ENCODE data around the gene EIF2S1.
"Not testable (repeated sequence)": the region's sequence is repeated elsewhere in the genome, so short reads cannot be mapped to it uniquely, and the experiment has no call there.

Gene EIF2S1

DNA sequence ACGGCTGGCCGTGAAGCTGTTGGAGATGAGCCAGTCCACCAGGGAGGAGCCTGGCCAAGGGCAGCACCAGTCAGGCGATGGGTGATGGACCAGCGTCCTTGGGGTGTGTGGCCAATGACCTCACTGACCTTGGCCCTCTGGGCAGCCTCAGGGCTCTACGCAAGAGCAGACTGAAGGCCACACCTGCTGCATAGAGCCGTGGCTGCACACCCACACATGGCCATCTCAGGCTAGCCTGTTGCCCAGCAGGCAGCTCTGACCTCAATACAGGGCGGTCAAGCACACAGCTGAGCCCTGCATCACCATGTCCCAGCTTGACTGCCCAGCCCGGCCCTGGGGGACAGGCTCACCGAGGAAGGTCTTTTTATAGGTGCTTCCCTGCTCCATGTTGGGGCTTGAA, 32.7 kb downstream of the EIF2S1 start:
- H3K36me3 Mint-ChIP-seq = no peaks in the 10 kb centered on the region
- no peak overlapping the region for H3K27ac Mint-ChIP-seq
- no peaks in the 10 kb centered on the region for H3K9me3 Mint-ChIP-seq
- no peak overlapping the region for H3K4me3 Mint-ChIP-seq
- no peaks in the 10 kb centered on the region for H3K27me3 Mint-ChIP-seq
- peaks cover 4% of the 10 kb centered on the region for H3K4me1 Mint-ChIP-seq

DNA sequence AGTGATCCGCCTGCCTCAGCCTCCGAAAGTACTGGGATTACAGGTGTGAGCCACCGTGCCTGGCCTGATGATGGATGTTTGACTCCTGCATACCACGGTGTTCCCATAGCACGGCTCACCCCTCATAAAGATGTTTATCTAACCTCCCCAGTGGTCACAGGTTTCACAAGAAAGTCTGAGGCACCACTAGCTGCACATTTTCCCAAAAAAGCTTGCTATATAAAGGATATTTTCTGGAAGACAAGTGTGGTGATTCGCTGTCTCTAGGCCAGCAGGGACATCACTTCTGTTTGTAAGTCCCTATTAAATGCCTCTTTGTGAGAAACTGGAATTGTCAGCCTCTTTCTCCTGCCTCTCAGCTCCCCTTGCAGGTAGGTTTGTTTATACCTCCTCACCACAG, 33.6 kb downstream of the EIF2S1 start:
- no peaks in the 10 kb centered on the region for H3K27me3 Mint-ChIP-seq
- peaks cover 4% of the 10 kb centered on the region for H3K4me1 Mint-ChIP-seq
- no peaks in the 10 kb centered on the region for H3K9me3 Mint-ChIP-seq
- no peak overlapping the region for H3K27ac Mint-ChIP-seq
- no peak overlapping the region for H3K4me3 Mint-ChIP-seq
- no peaks in the 10 kb centered on the region for H3K36me3 Mint-ChIP-seq

GRCh38 chr14:67395086-67395875, 35.2 kb downstream of the EIF2S1 start:
- no peak overlapping the region for H3K4me3 Mint-ChIP-seq
- H3K9me3 Mint-ChIP-seq = no peaks in the 10 kb centered on the region
- H3K36me3 Mint-ChIP-seq = no peaks in the 10 kb centered on the region
- peaks cover 4% of the 10 kb centered on the region for H3K4me1 Mint-ChIP-seq
- no peak overlapping the region for H3K27ac Mint-ChIP-seq
- no peaks in the 10 kb centered on the region for H3K27me3 Mint-ChIP-seq

- Mint-ChIP-seq H3K27me3 (no peaks in the 10 kb centered on the region), H3K36me3 (no peaks in the 10 kb centered on the region), H3K9me3 (no peaks in the 10 kb centered on the region), H3K27ac (no peak overlapping the region), H3K4me3 (no peak overlapping the region), H3K4me1 (peaks cover 4% of the 10 kb centered on the region)
Observed at GRCh38 chr14:67395876-67396189, 35.7 kb downstream of the EIF2S1 start.

GRCh38 chr14:67396381-67396970, 36.3 kb downstream of the EIF2S1 start:
- no peaks in the 10 kb centered on the region for H3K36me3 Mint-ChIP-seq
- no peaks in the 10 kb centered on the region for H3K27me3 Mint-ChIP-seq
- H3K27ac Mint-ChIP-seq = no peak overlapping the region
- no peak overlapping the region for H3K4me3 Mint-ChIP-seq
- no peaks in the 10 kb centered on the region for H3K9me3 Mint-ChIP-seq
- H3K4me1 Mint-ChIP-seq = peaks cover 1% of the 10 kb centered on the region

DNA sequence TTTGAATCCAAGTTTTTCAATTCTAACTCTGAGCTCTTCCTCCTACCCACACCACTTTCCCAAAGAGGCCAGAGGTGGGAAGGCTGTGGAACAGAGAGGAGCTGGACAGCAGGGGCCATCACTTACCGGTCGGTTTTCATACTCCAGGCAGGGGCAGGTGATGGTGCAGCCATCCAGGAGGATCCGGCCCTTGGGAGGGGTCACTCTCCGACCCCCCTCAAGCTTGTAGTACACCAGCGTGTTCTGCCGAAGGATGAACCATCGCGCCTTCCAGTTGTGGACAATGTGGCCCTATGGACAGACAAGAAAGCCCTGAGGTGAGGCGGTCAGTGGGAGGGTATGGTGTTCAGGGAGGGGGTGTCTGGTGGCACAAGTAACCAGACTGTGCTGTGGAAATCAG, 37.4 kb downstream of the EIF2S1 start:
- Mint-ChIP-seq H3K4me3 (no peak overlapping the region), H3K36me3 (no peaks in the 10 kb centered on the region), H3K4me1 (no peaks in the 10 kb centered on the region), H3K27me3 (no peaks in the 10 kb centered on the region), H3K27ac (no peak overlapping the region), H3K9me3 (no peaks in the 10 kb centered on the region)

- no peaks in the 10 kb centered on the region for H3K27me3 Mint-ChIP-seq
- H3K9me3 Mint-ChIP-seq = no peaks in the 10 kb centered on the region
- no peak overlapping the region for H3K27ac Mint-ChIP-seq
- no peaks in the 10 kb centered on the region for H3K4me1 Mint-ChIP-seq
- H3K4me3 Mint-ChIP-seq = no peak overlapping the region
- H3K36me3 Mint-ChIP-seq = no peaks in the 10 kb centered on the region
Observed at GRCh38 chr14:67400434-67400833, 40.3 kb downstream of the EIF2S1 start.

- Mint-ChIP-seq H3K4me1 (no peaks in the 10 kb centered on the region), H3K4me3 (no peak overlapping the region), H3K9me3 (no peaks in the 10 kb centered on the region), H3K27me3 (no peaks in the 10 kb centered on the region), H3K27ac (no peak overlapping the region), H3K36me3 (no peaks in the 10 kb centered on the region)
Observed at GRCh38 chr14:67405771-67406170, 45.6 kb downstream of the EIF2S1 start.

GRCh38 chr14:67408122-67408801, 48.1 kb downstream of the EIF2S1 start:
- H3K9me3 Mint-ChIP-seq, H3K36me3 Mint-ChIP-seq, H3K4me1 Mint-ChIP-seq, H3K4me3 Mint-ChIP-seq, H3K27me3 Mint-ChIP-seq, H3K27ac Mint-ChIP-seq: not testable (repeated sequence)

DNA sequence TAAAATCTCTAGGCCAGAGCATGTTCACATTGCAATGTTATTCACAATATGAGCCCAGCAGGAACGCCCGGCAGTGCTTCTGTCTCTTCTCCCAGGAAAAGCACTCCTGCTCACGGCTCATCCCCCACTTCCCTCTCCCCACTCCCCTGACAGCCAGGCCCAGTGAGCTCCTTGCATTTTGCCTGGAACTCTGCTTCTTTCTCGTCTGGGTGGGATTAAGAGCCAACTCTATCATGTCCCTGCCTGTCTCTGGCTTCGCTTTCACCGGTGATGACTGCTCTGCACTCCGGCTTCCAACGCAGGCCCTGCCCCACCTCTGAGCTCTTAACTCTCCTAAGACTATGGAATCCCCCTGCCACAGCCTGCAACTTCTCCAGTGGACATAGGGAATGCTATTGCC, 49.3 kb downstream of the EIF2S1 start:
- H3K27ac Mint-ChIP-seq = no peak overlapping the region
- peaks cover 11% of the 10 kb centered on the region for H3K4me1 Mint-ChIP-seq
- no peaks in the 10 kb centered on the region for H3K27me3 Mint-ChIP-seq
- no peaks in the 10 kb centered on the region for H3K36me3 Mint-ChIP-seq
- no peaks in the 10 kb centered on the region for H3K9me3 Mint-ChIP-seq
- no peak overlapping the region for H3K4me3 Mint-ChIP-seq

GRCh38 chr14:67410313-67410712, 50.2 kb downstream of the EIF2S1 start:
- no peak overlapping the region for H3K4me3 Mint-ChIP-seq
- no peaks in the 10 kb centered on the region for H3K27me3 Mint-ChIP-seq
- no peak overlapping the region for H3K27ac Mint-ChIP-seq
- no peaks in the 10 kb centered on the region for H3K9me3 Mint-ChIP-seq
- no peaks in the 10 kb centered on the region for H3K36me3 Mint-ChIP-seq
- H3K4me1 Mint-ChIP-seq = peaks cover 13% of the 10 kb centered on the region

DNA sequence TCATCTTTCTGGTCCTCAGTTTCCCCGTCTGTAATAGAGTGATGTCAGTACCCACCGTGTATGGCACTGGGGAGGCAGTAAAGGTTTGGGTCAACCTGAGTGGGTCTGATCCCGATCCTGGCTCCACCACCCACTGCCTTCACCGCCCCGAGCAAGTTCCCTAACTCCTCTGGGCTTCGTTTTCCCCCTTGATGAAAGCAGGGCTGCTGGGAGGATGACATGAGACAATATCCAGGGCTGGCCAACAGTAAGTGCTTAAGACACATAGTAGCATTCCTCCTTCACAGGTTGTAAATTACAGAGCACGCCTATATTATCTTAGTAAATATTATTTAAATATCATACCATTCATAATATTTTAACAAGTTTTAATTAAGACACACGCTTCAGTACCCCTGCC, 51.2 kb downstream of the EIF2S1 start:
- H3K36me3 Mint-ChIP-seq = no peaks in the 10 kb centered on the region
- peak overlapping the region; percentile 66 for H3K4me3 Mint-ChIP-seq
- no peaks in the 10 kb centered on the region for H3K27me3 Mint-ChIP-seq
- H3K9me3 Mint-ChIP-seq = no peaks in the 10 kb centered on the region
- no peak overlapping the region for H3K27ac Mint-ChIP-seq
- H3K4me1 Mint-ChIP-seq = peaks cover 13% of the 10 kb centered on the region

GRCh38 chr14:67411820-67412421, 51.8 kb downstream of the EIF2S1 start, which contains the start of gene PLEK2:
Gene PLEK2, minus strand, starts transcription at chr14:67412165. Its CDS starts 106 bp downstream, at chr14:67412059.
- Mint-ChIP-seq H3K27me3 (no peaks in the 10 kb centered on the region), H3K36me3 (no peaks in the 10 kb centered on the region), H3K4me1 (peaks cover 13% of the 10 kb centered on the region), H3K27ac (no peak within 1 kb of the TSS), H3K4me3 (peak within 1 kb of the TSS; percentile 66), H3K9me3 (no peaks in the 10 kb centered on the region)

- Mint-ChIP-seq H3K36me3 (no peaks in the 10 kb centered on the region), H3K4me1 (peaks cover 13% of the 10 kb centered on the region), H3K27ac (peak overlapping the region; percentile 12), H3K27me3 (no peaks in the 10 kb centered on the region), H3K9me3 (no peaks in the 10 kb centered on the region), H3K4me3 (no peak overlapping the region)
Observed at GRCh38 chr14:67413806-67414769, 54.0 kb downstream of the EIF2S1 start.

GRCh38 chr14:67415610-67416009, 55.5 kb downstream of the EIF2S1 start:
- peaks cover 13% of the 10 kb centered on the region for H3K4me1 Mint-ChIP-seq
- H3K36me3 Mint-ChIP-seq, H3K27me3 Mint-ChIP-seq, H3K4me3 Mint-ChIP-seq, H3K9me3 Mint-ChIP-seq: not testable (repeated sequence)
- H3K27ac Mint-ChIP-seq = peak overlapping the region; percentile 30

Data from activated naive CD4-positive, alpha-beta T cell treated with anti-CD3 and anti-CD28 coated beads, Interleukin-2, amount 50 U/mL, for 24 hours (primary cell).